OCI-LY3 (cell line): ENCODE results near the gene C14orf132.

Experiments
- H2AFZ ChIP-seq: fragments of 200-600, 300-600 bp; shearing (Covaris generic); 2 replicates; pipeline ENCODE4 v1.6.0; 2014; ENCODE audit warnings: antibody characterized with exemption, low read depth, low read length
- H3K27ac ChIP-seq: fragments of 200-600, 300-600 bp; sonication (generic); 2 replicates; pipeline ENCODE4 v1.5.1; 2014; ENCODE audit warnings: mild to moderate bottlenecking, low read length, moderate library complexity, mixed read lengths
- H3K27me3 ChIP-seq: fragments of 200-600, 300-600 bp; sonication (generic); 2 replicates; pipeline ENCODE4 v1.6.1; 2014; ENCODE audit warnings: low read depth, low read length, mixed read lengths
- H3K36me3 ChIP-seq: fragments of 200-600, 300-600 bp; sonication (generic); replicated peaks from 2 replicates; pipeline ENCODE3; 2014; ENCODE audit warnings: low read depth, low read length, mixed read lengths
- H3K4me1 ChIP-seq: fragments of 300-600, 200-600 bp; sonication (generic); 2 replicates; pipeline ENCODE4 v1.6.1; 2014; ENCODE audit warnings: low read length, mixed read lengths
- H3K4me2 ChIP-seq: fragments of 200-600, 300-600 bp; sonication (generic); 2 replicates; pipeline ENCODE4 v1.6.1; 2014; ENCODE audit warnings: low read length, mixed read lengths
- H3K4me3 ChIP-seq: fragments of 300-600, 200-600 bp; sonication (generic); 2 replicates; pipeline ENCODE4 v1.5.1; 2014; ENCODE audit warnings: antibody characterized with exemption, mild to moderate bottlenecking, low read length, moderate library complexity
- H3K79me2 ChIP-seq: fragments of 300-600, 200-600 bp; shearing (Covaris generic); 2 replicates; pipeline ENCODE4 v1.6.1; 2014; ENCODE audit warnings: mild to moderate bottlenecking, low read length, mixed read lengths
- H3K9ac ChIP-seq: fragments of 300-600, 200-600 bp; shearing (Covaris generic); 2 replicates; pipeline ENCODE4 v1.6.0; 2014; ENCODE audit warnings: mild to moderate bottlenecking, low read length, moderate library complexity
- H3K9me3 ChIP-seq: fragments of 200-600, 300-600 bp; shearing (Covaris generic); 2 replicates; pipeline ENCODE4 v1.6.1; 2014; ENCODE audit warnings: low read length, mixed read lengths; ENCODE audit not compliant: insufficient read depth
- H4K20me1 ChIP-seq: fragments of 200-600, 300-600 bp; sonication (generic); 2 replicates; pipeline ENCODE4 v1.6.1; 2016; ENCODE audit warnings: low read length, mixed read lengths; ENCODE audit not compliant: insufficient read depth
- EZH2phosphoT487 ChIP-seq: fragments of 200-600 bp; shearing (Covaris generic); IDR thresholded peaks from 2 replicates; pipeline ENCODE4 v1.6.1; 2018; ENCODE audit warnings: antibody characterized with exemption, mixed run types, low read depth
- TF ChIP-seq, protein P1 (sequence below): fragments of 200-600, 300-600 bp; sonication (generic); IDR thresholded peaks from 2 replicates; pipeline ENCODE4 v1.5.1; 2014; ENCODE audit warnings: antibody characterized with exemption, low read length, low read depth

The C14orf132 gene

DNA sequence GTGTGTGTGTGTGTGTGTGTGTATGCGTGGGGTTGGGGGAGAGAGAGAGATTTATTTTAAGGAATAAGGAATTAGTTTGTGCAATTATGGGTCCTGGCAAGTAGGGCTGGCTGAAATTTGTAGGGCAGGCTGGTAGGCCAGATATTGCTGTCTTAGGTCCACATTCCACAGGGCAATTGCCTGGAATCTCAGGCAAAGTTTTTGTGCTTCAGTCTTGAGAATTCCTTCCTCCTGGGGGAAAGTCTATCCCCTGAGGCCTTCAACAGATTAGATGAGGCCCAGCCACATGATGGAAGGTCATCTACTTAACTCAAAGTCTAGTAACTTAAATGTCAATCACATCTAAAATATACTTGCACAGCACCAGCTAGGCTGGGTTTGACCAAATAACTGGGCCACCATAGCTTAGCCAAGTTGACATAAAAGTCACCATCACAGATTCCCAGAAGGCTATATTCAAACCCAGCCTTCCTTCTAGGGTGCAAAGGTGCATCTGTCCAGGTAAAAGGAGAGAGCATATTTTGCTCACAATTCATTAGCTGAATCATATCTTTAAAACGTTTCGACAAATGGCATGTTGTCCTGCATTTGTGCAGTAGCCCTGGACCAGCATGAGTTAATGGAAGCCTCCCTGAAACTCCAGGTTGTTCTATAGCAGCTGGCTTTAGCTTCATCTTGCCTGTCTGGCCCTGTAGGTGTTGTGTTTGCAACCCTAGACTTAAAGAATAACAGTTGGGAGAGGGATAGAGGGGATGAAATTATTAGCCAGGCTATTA lies 63.1 kb downstream of the C14orf132 start:
- H3K4me3 ChIP-seq = no peak overlapping the region
- no peak overlapping the region for H3K9ac ChIP-seq
- no peaks in the 10 kb centered on the region for H3K4me1 ChIP-seq
- no peaks in the 10 kb centered on the region for H3K9me3 ChIP-seq
- no peaks in the 10 kb centered on the region for H3K79me2 ChIP-seq
- H4K20me1 ChIP-seq = no peaks in the 10 kb centered on the region
- no peak overlapping the region for H3K27ac ChIP-seq
- no peak for TF ChIP-seq EZH2phosphoT487
- H3K36me3 ChIP-seq = no peaks in the 10 kb centered on the region
- H2AFZ ChIP-seq = no peak overlapping the region
- no peak overlapping the region for H3K4me2 ChIP-seq
- H3K27me3 ChIP-seq = peaks cover 7% of the 10 kb centered on the region; the same call in 1 of the 2 replicates

DNA sequence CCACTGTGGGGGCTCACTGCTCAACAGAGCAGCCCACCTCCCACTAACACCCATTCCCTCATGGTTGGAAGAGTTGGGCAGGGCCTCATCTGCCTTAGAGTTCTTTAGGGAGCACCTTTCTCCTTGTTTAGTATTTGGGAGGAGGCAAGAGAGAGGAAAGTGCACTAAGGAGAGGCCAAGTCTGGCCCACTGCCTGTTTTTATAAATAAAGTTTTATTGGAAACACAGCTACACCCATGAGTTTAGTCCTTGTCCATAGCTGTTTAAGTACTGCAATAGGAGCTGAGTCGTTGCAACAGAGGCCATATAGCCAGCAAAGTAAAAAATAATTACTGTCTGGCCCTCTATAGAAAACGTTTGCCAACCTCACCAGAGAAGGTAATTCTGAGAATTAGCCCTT lies 63.9 kb downstream of the C14orf132 start:
- Histone ChIP-seq H3K4me1 (no peaks in the 10 kb centered on the region), H3K9ac (no peak overlapping the region), H3K36me3 (no peaks in the 10 kb centered on the region), H2AFZ (no peak overlapping the region), H4K20me1 (no peaks in the 10 kb centered on the region), H3K4me3 (no peak overlapping the region), H3K27me3 (peaks cover 15% of the 10 kb centered on the region), H3K79me2 (no peaks in the 10 kb centered on the region), H3K9me3 (no peaks in the 10 kb centered on the region), H3K4me2 (no peak overlapping the region), H3K27ac (no peak overlapping the region)
- TF ChIP-seq, protein P1, sequence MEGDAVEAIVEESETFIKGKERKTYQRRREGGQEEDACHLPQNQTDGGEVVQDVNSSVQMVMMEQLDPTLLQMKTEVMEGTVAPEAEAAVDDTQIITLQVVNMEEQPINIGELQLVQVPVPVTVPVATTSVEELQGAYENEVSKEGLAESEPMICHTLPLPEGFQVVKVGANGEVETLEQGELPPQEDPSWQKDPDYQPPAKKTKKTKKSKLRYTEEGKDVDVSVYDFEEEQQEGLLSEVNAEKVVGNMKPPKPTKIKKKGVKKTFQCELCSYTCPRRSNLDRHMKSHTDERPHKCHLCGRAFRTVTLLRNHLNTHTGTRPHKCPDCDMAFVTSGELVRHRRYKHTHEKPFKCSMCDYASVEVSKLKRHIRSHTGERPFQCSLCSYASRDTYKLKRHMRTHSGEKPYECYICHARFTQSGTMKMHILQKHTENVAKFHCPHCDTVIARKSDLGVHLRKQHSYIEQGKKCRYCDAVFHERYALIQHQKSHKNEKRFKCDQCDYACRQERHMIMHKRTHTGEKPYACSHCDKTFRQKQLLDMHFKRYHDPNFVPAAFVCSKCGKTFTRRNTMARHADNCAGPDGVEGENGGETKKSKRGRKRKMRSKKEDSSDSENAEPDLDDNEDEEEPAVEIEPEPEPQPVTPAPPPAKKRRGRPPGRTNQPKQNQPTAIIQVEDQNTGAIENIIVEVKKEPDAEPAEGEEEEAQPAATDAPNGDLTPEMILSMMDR = no peak
- no peak for TF ChIP-seq EZH2phosphoT487

DNA sequence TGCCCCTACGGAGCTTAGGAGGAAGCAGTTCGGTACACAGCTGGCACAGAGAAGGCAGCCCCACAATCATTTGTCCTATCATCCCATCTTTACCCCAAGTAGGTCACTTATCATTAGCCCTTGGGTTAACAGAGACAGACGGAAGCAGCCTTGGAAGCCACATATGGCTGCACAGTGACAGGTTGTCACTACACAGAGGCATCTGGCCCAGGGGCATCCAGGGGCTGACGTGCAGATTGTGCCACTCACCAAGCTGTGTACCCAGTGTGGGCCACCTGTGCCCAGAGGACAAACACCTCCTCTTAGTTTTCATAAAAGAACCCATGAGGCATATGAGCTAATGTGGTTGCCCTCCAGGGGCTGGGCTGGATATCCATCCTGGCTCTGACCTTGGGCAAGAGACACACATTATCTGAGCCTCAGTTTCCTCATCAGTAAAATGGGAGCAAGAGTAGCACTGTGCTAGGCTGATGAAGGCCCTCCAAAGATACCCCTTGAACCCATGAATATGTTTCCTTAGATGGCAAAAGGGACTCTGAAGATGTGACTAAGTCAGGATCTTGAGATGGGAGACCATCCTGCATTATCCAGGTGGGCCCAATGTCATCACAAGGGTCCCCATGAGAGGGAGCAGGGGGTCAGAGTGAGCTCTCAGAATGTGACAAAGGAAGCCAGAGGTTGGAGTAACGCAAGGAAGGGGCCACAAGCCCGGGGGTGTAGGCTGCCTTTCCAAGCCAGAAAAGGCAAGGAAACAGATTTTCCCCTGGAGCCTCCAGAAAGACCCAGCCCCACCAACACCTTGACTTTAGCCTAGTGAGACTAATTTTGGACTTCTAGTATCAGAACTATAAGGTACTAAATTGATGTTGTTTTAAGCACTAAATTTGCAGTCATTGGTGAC lies 64.6 kb downstream of the C14orf132 start:
- no peak overlapping the region for H3K4me3 ChIP-seq
- H3K27me3 ChIP-seq = peaks cover 15% of the 10 kb centered on the region
- no peak overlapping the region for H3K9ac ChIP-seq
- H3K4me1 ChIP-seq = no peaks in the 10 kb centered on the region
- no peaks in the 10 kb centered on the region for H3K9me3 ChIP-seq
- no peak overlapping the region for H3K27ac ChIP-seq
- H2AFZ ChIP-seq = no peak overlapping the region
- no peaks in the 10 kb centered on the region for H4K20me1 ChIP-seq
- H3K4me2 ChIP-seq = no peak overlapping the region
- H3K79me2 ChIP-seq = no peaks in the 10 kb centered on the region
- no peaks in the 10 kb centered on the region for H3K36me3 ChIP-seq
- TF ChIP-seq EZH2phosphoT487 = no peak
- TF ChIP-seq, protein P1 = no peak

DNA sequence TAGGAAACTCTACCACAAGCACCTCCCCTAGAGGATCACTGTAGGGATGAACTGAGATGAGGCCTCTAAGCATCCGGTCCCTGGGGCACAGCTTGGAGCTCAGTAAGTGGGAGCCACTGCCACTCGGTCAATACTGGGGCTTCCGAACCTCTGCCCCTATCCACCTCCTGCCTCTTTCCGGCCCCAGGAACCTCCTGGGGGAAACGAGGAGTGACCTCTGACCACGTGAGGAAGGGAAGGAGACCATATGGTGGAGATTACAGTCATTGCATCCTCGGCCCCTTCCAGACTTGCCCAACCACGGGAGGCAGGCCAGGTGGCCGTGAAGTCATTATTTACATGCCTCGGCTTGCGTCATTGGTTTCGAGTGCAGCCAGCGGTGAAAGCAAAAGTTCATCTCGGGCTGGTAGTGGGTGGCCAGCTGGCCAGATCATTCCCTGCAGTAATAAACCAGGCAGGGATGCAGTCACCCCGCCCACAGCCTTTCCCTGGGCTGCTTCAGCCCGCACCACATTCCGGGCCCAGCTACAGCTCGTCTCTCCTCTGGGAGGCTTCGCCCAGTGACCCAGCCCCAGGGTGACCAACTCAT lies 65.4 kb downstream of the C14orf132 start:
- no peak overlapping the region for H3K4me3 ChIP-seq
- no peaks in the 10 kb centered on the region for H3K9me3 ChIP-seq
- H3K4me1 ChIP-seq = no peaks in the 10 kb centered on the region
- no peak overlapping the region for H3K4me2 ChIP-seq
- peaks cover 15% of the 10 kb centered on the region for H3K27me3 ChIP-seq
- H3K27ac ChIP-seq = no peak overlapping the region
- no peak for TF ChIP-seq EZH2phosphoT487
- TF ChIP-seq, protein P1 = no peak
- no peak overlapping the region for H3K9ac ChIP-seq
- no peak overlapping the region for H2AFZ ChIP-seq
- H3K36me3 ChIP-seq = no peaks in the 10 kb centered on the region
- no peaks in the 10 kb centered on the region for H4K20me1 ChIP-seq
- no peaks in the 10 kb centered on the region for H3K79me2 ChIP-seq
